PC-3 (cell line): ENCODE results near the gene ROR1. TPM values are rescaled to one million over a fixed set of nuclear protein-coding genes. Genes with fewer than 3 reads are reported as not detected.

Experiments
- ATAC-seq: fragments of 200-7000 bp; cut with Tn5 transposase; 2 replicates; pipeline ENCODE4 v1.9.1; 2020; ENCODE audit warnings: mild to moderate bottlenecking, moderate library complexity
- BruUV-seq: library from RNA; stranded (reverse); fragments of 400-500 nt; replicated peaks from 2 replicates; lab custom pipeline; 2021; lab: Mats Ljungman, UMichigan
- CTCF ChIA-PET: fragments of 300-600 bp; sonication (Branson Sonifier 250); formaldehyde crosslinking; loops from one replicate; lab custom pipeline; 2022; ENCODE audit warnings: antibody characterized with exemption; lab: Charles Lee
- POLR2A ChIA-PET: fragments of 300-600 bp; sonication (Branson Sonifier 250); formaldehyde crosslinking; loops from one replicate; lab custom pipeline; 2022; ENCODE audit warnings: antibody characterized with exemption; ENCODE audit not compliant: unreplicated experiment; lab: Charles Lee
- DNase-seq: peaks from one replicate; pipeline ENCODE4 v3.0.0-alpha.2; 2015
- H2AFZ ChIP-seq: fragments of 300-600 bp; sonication (generic); 2 replicates; pipeline ENCODE4 v1.6.0; 2016; ENCODE audit warnings: antibody characterized with exemption, low read length
- H3F3A ChIP-seq: fragments of 300-600 bp; sonication (generic); one replicate; pipeline ENCODE4 v1.6.0; 2017; ENCODE audit warnings: antibody characterized with exemption, low read length, control low read depth, mild to moderate bottlenecking; ENCODE audit not compliant: unreplicated experiment
- H3K27ac ChIP-seq: fragments of 300-600 bp; sonication (generic); 2 replicates; pipeline ENCODE4 v1.5.1; 2016; ENCODE audit warnings: mild to moderate bottlenecking, low read length
- H3K27me3 ChIP-seq: fragments of 300-600 bp; sonication (generic); 2 replicates; pipeline ENCODE4 v1.6.1; 2016; ENCODE audit warnings: low read length, mixed read lengths
- H3K36me3 ChIP-seq: fragments of 300-600 bp; sonication (generic); 2 replicates; pipeline ENCODE4 v1.6.1; 2016; ENCODE audit warnings: low read depth, mixed run types, low read length, mixed read lengths
- H3K4me1 ChIP-seq: fragments of 300-600 bp; sonication (generic); 2 replicates; pipeline ENCODE4 v1.5.1; 2016; ENCODE audit warnings: low read length; ENCODE audit not compliant: insufficient read depth
- H3K4me2 ChIP-seq: fragments of 300-600 bp; sonication (generic); 2 replicates; pipeline ENCODE4 v1.6.0; 2016; ENCODE audit warnings: low read length
- H3K4me3 ChIP-seq: fragments of 300-600 bp; sonication (generic); 2 replicates; pipeline ENCODE4 v1.5.1; 2016; ENCODE audit warnings: mild to moderate bottlenecking, low read length, mixed read lengths
- H3K79me2 ChIP-seq: fragments of 300-600 bp; sonication (generic); 2 replicates; pipeline ENCODE4 v1.6.1; 2017; ENCODE audit warnings: low read length, mixed read lengths
- H3K9ac ChIP-seq: fragments of 300-600 bp; sonication (generic); 2 replicates; pipeline ENCODE4 v1.6.0; 2016; ENCODE audit warnings: mild to moderate bottlenecking, low read length
- H3K9me2 ChIP-seq: fragments of 300-600 bp; sonication (generic); replicated peaks from 2 replicates; pipeline ENCODE4 v1.6.1; 2016; ENCODE audit warnings: mixed run types, low read length, mixed read lengths
- H3K9me3 ChIP-seq: fragments of 300-600 bp; sonication (generic); 2 replicates; pipeline ENCODE4 v1.6.1; 2016; ENCODE audit warnings: low read length, mixed read lengths
- H4K20me1 ChIP-seq: fragments of 300-600 bp; sonication (generic); 2 replicates; pipeline ENCODE4 v1.6.1; 2016; ENCODE audit warnings: low read length, mixed read lengths
- CTCF ChIP-seq: fragments of 300-600 bp; sonication (generic); conservative IDR thresholded peaks from 2 replicates; pipeline ENCODE4 v1.5.1; 2017; ENCODE audit warnings: antibody characterized with exemption, low read depth, mild to moderate bottlenecking, low read length
- EZH2 ChIP-seq: fragments of 300-600 bp; sonication (generic); IDR thresholded peaks from one replicate; pipeline ENCODE4 v1.6.1; 2017; ENCODE audit warnings: antibody characterized with exemption, mild to moderate bottlenecking, low read length; ENCODE audit not compliant: unreplicated experiment
- EZH2phosphoT487 ChIP-seq: fragments of 300-600 bp; sonication (generic); IDR thresholded peaks from 2 replicates; pipeline ENCODE4 v1.6.1; 2018; ENCODE audit warnings: mild to moderate bottlenecking, antibody characterized with exemption, low read length, borderline replicate concordance
- intact Hi-C: fragments of 100-400 bp; cut with micrococcal nuclease; formaldehyde crosslinking; loops from 2 replicates; pipeline ENCODE4 v1.9.0; 2023
- total RNA-seq: library from RNA; depleted of rRNA; stranded (reverse); fragments of >200 nt; gene quantifications from 2 replicates; pipeline ENCODE4 v1.2.3, GENCODE V29; 2014

Gene ROR1
- total RNA-seq, 1 experiment from 2014 or later = 16.5 TPM

- no TSS peak for BruUV-seq
- H3K36me3 ChIP-seq = no peaks in the 10 kb centered on the region
- peaks cover 17% of the 10 kb centered on the region; the same call in 1 of the 2 replicates for H3K4me1 ChIP-seq
- H3K79me2 ChIP-seq = peaks cover 18% of the 10 kb centered on the region; the same call in 1 of the 2 replicates
- ChIA-PET POLR2A (no interaction called here), CTCF (no interaction called here)
- no peak overlapping the region for H3K4me3 ChIP-seq
- no peak overlapping the region for H3K9ac ChIP-seq
- intact Hi-C loops = no loop called here
- no peak for TF ChIP-seq EZH2phosphoT487
- TF ChIP-seq CTCF = no peak
- no peak for TF ChIP-seq EZH2
- H3K27ac ChIP-seq = no peak overlapping the region
- H3K9me2 ChIP-seq = no peaks in the 10 kb centered on the region
- no peaks in the 10 kb centered on the region for H3K9me3 ChIP-seq
- ATAC-seq (no peak), DNase-seq (no peak)
- no peak overlapping the region for H3K4me2 ChIP-seq
- peaks cover 19% of the 10 kb centered on the region; the same call in 1 of the 2 replicates for H4K20me1 ChIP-seq
- no peaks in the 10 kb centered on the region for H3K27me3 ChIP-seq
- H3F3A ChIP-seq = no peaks in the 10 kb centered on the region
- H2AFZ ChIP-seq = no peak overlapping the region
Observed at GRCh38 chr1:63792152-63792551, 18.3 kb downstream of the ROR1 start.

GRCh38 chr1:63793741-63794240, 20.0 kb downstream of the ROR1 start:
- Histone ChIP-seq H3K27ac (no peak overlapping the region), H3K4me3 (no peak overlapping the region), H3K79me2 (peaks cover 28% of the 10 kb centered on the region; the same call in 1 of the 2 replicates), H3K36me3 (no peaks in the 10 kb centered on the region), H3K4me1 (peaks cover 17% of the 10 kb centered on the region; the same call in 1 of the 2 replicates), H3F3A (no peaks in the 10 kb centered on the region), H3K27me3 (no peaks in the 10 kb centered on the region), H3K4me2 (no peak overlapping the region), H4K20me1 (peaks cover 16% of the 10 kb centered on the region; the same call in 1 of the 2 replicates), H3K9me3 (no peaks in the 10 kb centered on the region), H2AFZ (no peak overlapping the region), H3K9ac (no peak overlapping the region), H3K9me2 (no peaks in the 10 kb centered on the region)
- intact Hi-C loops = no loop called here
- POLR2A ChIA-PET = no interaction called here
- no TSS peak for BruUV-seq
- TF ChIP-seq CTCF = no peak
- no peak for TF ChIP-seq EZH2
- TF ChIP-seq EZH2phosphoT487 = no peak
- DNase-seq = no peak
- no peak for ATAC-seq
- CTCF ChIA-PET = no interaction called here

GRCh38 chr1:63794354-63794753, 20.5 kb downstream of the ROR1 start:
- no peak for DNase-seq
- ChIA-PET POLR2A (no interaction called here), CTCF (no interaction called here)
- no peaks in the 10 kb centered on the region for H3K9me3 ChIP-seq
- ATAC-seq = no peak
- peaks cover 34% of the 10 kb centered on the region for H3K79me2 ChIP-seq
- no peaks in the 10 kb centered on the region for H3F3A ChIP-seq
- no peaks in the 10 kb centered on the region for H3K27me3 ChIP-seq
- no peak overlapping the region for H3K4me3 ChIP-seq
- peaks cover 17% of the 10 kb centered on the region; the same call in 1 of the 2 replicates for H4K20me1 ChIP-seq
- no TSS peak for BruUV-seq
- H3K27ac ChIP-seq = no peak overlapping the region
- no peak overlapping the region for H3K4me2 ChIP-seq
- no peak overlapping the region for H3K9ac ChIP-seq
- peaks cover 17% of the 10 kb centered on the region; the same call in 1 of the 2 replicates for H3K4me1 ChIP-seq
- TF ChIP-seq EZH2 = no peak
- TF ChIP-seq CTCF = no peak
- TF ChIP-seq EZH2phosphoT487 = no peak
- H2AFZ ChIP-seq = no peak overlapping the region
- no peaks in the 10 kb centered on the region for H3K9me2 ChIP-seq
- intact Hi-C loops = no loop called here
- no peaks in the 10 kb centered on the region for H3K36me3 ChIP-seq
